UCSD-AML1 (cell line): ENCODE results near the gene KLHL29.
"Not testable (repeated sequence)": the region's sequence is repeated elsewhere in the genome, so short reads cannot be mapped to it uniquely, and the experiment has no call there.

Experiments used
- DNase-seq: peaks from one replicate; lab custom pipeline; 2025; ENCODE audit not compliant: unreplicated experiment; lab: John Stamatoyannopoulos, UW

Gene KLHL29

DNA sequence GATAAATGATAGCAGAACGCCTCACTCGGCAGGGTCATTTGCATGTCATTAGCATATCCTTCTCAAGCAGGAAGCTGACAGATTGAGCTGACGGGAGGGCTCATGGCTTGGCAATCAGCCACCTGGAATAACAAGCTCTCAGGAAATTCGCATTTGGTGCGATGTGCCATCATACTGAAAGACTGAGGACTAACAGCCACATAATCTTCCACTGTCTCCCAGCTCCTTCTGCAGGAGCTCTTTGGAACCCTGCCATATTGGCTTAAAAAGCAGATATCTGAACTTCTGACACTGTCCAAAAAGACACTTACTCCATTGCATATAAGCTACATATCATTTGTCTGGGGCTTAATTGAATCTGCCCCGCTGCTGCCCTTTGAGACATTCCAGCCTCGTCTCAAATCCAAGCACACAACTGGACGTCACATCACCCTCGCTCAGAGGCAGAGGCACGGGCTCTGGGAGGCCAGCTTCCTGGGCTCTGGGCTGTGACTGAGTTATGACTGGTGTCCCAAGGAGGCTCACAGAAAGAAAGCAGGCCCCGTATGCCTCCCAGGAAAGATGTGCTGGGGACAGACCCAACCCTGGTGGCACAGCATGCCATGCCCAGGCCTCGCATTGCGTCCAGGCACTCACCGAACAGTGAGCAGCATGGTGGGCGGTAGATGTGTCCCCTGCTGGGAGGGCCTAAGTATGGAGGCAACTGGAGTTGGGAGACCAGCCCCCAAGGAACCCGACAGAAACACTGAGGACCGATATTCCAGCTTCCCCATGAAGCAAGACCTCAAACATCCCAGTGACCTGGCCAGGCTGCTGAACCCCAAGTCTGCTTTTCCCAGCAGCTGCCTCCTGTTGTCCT lies 314.0 kb downstream of the KLHL29 start:
- no peak for DNase-seq

- no peak for DNase-seq
These were observed 314.6 kb downstream of the KLHL29 start for GRCh38 chr2:23699580-23699925.

GRCh38 chr2:23700627-23701026 lies 315.6 kb downstream of the KLHL29 start:
- DNase-seq, result no peak

- no peak for DNase-seq
These were observed 318.1 kb downstream of the KLHL29 start for GRCh38 chr2:23703037-23703582.

DNA sequence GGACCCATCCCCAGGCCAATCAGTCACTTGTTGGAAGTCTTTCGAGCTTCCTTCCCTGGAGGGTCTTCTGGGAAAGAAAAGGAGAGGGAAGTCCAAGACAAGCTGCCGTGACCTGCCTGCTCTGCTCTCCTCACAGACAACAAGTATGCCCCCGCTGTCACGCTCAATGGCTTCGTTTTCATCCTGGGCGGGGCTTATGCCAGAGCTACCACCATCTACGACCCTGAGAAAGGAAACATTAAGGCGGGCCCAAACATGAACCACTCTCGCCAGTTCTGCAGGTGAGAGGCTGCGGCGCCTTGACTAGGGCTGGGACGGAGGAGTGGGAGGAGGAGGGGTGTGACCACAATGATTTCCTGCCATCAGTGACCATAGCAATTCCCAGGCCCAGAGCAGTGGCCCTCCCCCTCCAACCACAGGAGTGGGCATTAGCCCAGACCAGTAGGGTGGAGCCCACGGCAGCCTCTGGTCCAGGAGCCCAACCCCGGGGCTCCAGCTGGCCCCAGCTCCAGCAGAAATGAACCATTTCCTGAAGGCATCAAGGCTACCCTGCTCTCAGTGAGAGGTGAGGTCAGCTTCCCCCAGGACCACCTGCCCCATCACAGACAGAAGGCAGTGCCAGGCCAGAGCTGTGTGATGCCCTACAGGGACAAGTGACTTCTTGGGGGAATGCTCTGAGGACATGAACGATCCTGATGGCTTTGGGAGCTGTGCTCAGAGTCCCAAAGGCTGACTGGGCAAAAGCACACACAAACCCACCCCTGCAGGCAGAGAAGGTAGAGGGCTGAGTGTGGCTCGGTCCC lies 318.8 kb downstream of the KLHL29 start:
- no peak for DNase-seq

DNA sequence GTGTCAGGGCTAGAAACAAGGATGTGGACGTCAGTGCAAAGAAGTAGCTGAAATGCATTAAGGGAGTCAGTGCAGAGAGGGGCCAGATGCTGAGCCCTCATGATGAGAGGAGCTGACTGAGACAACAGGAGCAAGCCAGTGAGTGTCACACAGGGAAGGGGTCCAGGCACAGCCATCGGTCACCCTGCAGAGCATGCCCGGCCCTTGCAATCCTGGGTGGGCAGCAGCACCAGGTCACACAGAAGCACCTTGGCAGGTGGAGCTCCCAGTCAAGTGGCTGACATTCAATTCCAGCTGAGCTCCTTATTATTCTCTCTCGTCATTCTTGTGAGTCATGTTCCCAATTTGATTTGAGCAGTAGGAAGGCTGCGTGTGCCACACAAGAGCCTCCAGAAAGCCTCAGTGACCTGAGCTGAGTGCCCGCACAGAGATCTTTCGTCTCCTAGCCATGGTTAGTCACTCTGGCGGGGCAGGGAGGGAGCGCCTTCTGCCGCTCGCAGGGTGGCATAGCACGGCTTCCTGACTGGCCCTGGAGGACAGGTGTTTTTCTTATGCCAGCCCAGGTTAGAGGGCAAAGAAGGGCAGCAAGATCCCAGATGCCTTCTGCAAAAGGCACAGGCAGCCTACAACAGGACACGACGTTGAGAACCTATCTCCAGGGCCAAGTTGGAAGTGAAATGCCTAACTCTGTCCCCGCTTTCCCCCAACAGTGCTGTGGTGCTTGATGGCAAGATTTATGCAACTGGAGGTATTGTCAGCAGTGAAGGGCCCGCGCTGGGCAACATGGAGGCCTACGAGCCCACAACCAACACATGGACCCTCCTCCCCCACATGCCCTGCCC lies 321.0 kb downstream of the KLHL29 start:
- no peak for DNase-seq

GRCh38 chr2:23706613-23707078 lies 321.7 kb downstream of the KLHL29 start:
- DNase-seq, result no peak

DNA sequence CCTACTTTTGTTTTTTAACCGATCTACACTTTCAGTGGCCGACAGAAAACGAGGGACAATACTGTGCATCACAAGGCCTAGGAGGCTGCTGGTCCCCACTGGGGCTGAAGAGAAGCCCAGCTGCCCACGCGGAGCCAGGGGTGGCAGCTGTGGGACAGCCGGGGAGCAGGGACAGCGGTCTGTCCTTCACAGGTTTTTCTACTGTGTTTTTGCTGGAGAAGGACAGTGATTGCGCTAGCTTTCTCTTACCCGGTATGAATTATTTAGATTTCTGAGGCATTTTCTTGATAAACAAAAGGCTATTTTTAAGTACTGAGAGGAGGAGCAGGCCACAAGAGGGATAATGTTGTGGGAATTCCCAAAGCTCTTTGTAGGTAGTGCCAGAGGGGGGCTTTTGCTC lies 322.1 kb downstream of the KLHL29 start:
- DNase-seq, result no peak

GRCh38 chr2:23708771-23709170 lies 323.8 kb downstream of the KLHL29 start:
- DNase-seq, result no peak

- DNase-seq, result no peak
These were observed 324.3 kb downstream of the KLHL29 start for GRCh38 chr2:23709311-23709710.

- no peak for DNase-seq
These were observed 327.2 kb downstream of the KLHL29 start for GRCh38 chr2:23711979-23712755.

DNA sequence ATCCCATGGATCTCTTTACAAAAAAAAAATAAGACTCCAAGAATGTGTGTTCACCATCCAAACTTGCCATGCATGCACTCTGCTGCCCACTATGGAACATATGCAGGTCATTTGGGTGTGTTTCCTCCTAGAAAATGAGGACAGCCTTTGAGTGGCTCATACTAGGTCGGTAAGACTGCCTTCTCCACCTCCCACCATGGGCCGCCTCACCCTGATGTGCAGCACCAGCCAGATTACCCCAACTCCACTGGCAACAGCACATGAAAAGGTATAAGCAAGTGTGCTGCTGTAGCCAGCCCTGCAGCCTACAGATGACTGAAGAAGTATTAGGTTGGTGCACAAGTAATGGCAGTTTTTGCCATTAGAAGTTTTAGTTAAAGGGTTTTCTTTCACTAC lies 327.8 kb downstream of the KLHL29 start:
- no peak for DNase-seq

GRCh38 chr2:23713351-23713750 lies 328.4 kb downstream of the KLHL29 start:
- no peak for DNase-seq

DNA sequence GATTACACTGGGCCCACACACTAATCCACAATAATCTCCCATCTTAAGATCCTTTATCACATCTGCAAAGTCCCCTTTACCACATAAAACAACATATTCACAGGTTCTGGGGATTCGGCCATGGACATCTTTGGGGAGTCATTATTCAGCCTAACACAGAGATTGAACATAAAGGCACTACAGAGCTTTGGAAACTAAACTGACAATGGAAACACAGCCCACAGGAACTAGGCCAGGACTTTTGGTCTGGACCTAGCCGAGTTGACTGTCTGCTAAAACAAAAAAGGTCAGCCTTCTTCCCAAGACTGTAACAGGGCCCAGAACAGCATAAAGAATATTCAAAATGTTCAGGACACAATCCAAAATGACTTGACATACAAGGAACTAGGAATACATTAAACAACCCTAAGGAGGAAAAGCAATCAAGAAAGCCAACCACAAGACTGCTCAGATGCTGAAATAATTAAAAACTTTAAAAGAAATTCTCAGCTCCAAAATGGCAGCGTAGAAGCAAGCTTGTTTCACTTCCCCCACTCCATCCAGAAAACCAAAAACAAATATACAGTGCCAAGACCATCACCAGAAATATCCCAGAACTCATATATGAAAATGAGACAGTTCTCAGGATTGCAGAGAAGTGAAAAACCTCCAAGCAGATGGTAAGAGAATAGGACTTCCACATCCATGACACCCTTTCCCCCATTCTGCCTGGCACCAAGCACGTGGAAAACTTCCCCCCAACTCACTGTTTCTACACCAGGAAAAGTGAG lies 334.1 kb downstream of the KLHL29 start:
- no peak for DNase-seq

DNA sequence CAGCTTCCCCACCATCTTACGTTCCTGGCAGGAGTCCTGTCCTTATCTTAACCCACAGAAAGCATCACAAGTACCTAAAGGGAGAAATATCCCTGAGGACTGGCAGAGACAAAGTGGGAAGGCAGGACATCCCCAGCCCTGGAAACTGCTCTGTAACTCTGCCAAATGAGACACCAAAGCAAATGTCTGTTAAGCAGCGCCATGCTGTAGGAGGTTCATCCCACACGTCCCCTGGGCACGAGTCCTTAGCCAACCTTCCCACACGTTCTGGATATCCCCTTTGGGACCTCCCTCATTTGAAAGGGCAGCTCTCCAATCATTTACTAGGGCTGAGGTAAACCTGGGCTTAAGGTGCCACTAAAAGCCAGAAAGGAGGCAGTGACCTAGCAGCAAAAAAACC lies 334.7 kb downstream of the KLHL29 start:
- DNase-seq, result no peak

DNA sequence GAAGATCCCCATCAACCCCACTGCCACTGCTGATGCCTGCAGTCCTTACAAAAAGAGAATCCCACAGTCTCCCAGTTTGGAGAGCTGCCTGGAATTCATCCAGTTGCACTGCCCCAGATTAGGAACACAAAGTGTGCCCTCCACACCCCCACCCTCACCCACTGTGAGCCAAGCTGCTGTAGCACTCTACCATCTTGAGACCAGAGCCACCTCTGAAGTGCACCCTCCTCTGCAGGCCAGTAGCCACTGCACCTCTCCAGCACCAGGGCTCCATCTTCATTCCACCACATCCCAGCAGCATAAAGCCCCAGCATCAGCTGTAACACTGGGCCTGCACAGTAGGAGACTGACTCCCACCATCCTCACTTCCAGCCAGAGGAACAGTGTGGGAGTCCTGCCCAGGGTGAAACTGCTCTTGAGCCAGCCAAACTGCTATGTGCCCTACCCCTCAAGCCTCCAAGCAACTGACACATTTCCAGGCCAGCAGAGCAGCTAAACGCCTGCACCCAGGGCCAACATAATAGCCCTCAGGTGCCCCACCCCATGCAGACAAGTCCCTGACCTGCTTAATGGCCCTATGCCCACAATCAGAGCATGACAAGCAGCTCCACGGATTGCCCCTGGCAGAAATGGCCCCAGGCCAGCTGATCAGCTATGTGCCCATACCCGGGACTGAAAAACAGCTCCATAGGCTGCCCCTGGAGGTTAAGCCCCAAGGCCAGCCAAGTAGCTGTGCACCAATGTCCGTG lies 335.9 kb downstream of the KLHL29 start:
- DNase-seq, result no peak

GRCh38 chr2:23721454-23721826 lies 336.5 kb downstream of the KLHL29 start:
- no peak for DNase-seq

DNA sequence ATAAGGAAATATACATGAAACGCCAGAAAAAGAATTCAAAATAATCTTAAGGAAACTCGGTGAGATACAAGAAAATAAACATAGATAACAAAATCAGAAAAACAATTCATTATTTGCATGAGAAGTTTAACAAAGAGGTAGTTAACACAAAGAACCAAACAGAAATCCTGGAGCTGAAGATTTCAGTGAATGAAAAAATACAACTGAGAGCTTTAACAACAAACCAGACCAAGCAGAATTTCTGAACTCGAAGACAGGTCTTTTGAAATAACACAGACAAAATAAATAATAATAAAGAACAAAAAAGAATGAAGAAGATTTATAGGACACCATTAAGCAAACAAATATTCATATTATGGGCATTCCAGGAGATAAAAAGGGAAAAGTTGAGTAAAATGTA lies 337.3 kb downstream of the KLHL29 start:
- no peak for DNase-seq

DNA sequence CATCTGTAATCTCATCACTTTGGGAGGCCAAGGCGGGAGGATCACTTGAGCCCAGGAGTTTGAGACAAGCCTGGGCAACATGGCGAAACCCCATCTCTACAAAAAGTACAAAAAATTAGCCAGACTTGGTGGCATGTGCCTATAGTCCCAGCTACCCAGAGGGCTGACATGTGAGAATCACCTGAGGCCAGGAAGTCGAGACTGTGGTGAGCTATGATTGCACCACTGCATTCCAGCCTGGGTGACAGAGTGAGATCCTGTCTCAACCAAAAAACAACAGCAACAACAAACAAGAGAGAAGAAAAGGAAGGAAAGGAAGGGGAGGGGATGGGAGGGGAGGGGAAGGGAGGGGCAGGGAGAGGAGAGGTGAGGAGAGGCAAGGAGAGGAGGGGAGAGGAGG lies 338.1 kb downstream of the KLHL29 start:
- DNase-seq, result not testable (repeated sequence)
